ENCODE results near the gene IGF1R.

GRCh38 chr15:98743177-98743576 lies 94.8 kb downstream of the IGF1R start:
- TF ChIP-seq EP300 (IDR thresholded peaks at IDR 0.05), result no peak
- TF ChIP-seq POLR2A (IDR thresholded peaks at IDR 0.05), result no peak
